Peyer's patch (tissue), 4 donors: ENCODE results near the gene DEFB121. TPM values are rescaled to one million over a fixed set of nuclear protein-coding genes. Genes with fewer than 3 reads are reported as not detected.
"Not testable (repeated sequence)": the region's sequence is repeated elsewhere in the genome, so short reads cannot be mapped to it uniquely, and the experiment has no call there.

Experiments used
- DNase-seq, 3 donors: peaks; one replicate each; pipeline ENCODE4 v3.0.0-alpha.2; 2017 to 2019
- H3K27ac ChIP-seq, 4 donors: fragments of 200-600 bp; sonication (generic); one replicate each; pipeline ENCODE4 v1.5.1; 2016 to 2019
- H3K27me3 ChIP-seq, 2 donors: fragments of 200-600 bp; sonication (generic); one replicate each; pipeline ENCODE4 v1.5.1; 2019
- H3K36me3 ChIP-seq, 3 donors: fragments of 200-600 bp; sonication (generic); one replicate each; pipeline ENCODE4 v1.5.1; 2016 to 2019
- H3K4me1 ChIP-seq, 4 donors: fragments of 200-600 bp; sonication (generic); one replicate each; pipeline ENCODE4 v1.5.1; 2016 to 2019
- H3K4me3 ChIP-seq, 4 donors: fragments of 200-600 bp; sonication (generic); 1 replicate in 3 of 4; 2 replicates in 1 of 4; pipeline ENCODE4 v1.5.1; 2016 to 2019; ENCODE audit warnings: mild to moderate bottlenecking in 1 of 4
- H3K9me3 ChIP-seq, 4 donors: fragments of 200-600 bp; sonication (generic); one replicate each; pipeline ENCODE4 v1.5.1; 2016 to 2019; ENCODE audit warnings: mild to moderate bottlenecking in 1 of 4
- POLR2A ChIP-seq, 2 donors: fragments of 450-650 bp; IDR thresholded peaks; one replicate each; pipeline ENCODE4 v1.5.1; 2017; ENCODE audit warnings: antibody characterized with exemption in 2 of 2, mild to moderate bottlenecking in 2 of 2, moderate library complexity in 2 of 2
- total RNA-seq, 4 donors: library from RNA; depleted of rRNA; stranded (reverse); fragments of >200 nt; gene quantifications; one replicate each; pipeline ENCODE4 v1.1.0, GENCODE V29; 2016
- TF ChIP-seq, protein P1 (sequence below), 6 experiments: fragments of 450-650 bp in 4 of 6; fragments of 200-600 bp in 2 of 6; sonication (generic) in 1 of 6; IDR thresholded peaks; one replicate each; pipeline ENCODE4 v1.5.1; 2017 to 2019; ENCODE audit warnings: antibody characterized with exemption in 6 of 6, mild to moderate bottlenecking in 3 of 6, moderate library complexity in 1 of 6

The DEFB121 gene
- total RNA-seq, 4 donors from 2014 or later, result not detected

DNA sequence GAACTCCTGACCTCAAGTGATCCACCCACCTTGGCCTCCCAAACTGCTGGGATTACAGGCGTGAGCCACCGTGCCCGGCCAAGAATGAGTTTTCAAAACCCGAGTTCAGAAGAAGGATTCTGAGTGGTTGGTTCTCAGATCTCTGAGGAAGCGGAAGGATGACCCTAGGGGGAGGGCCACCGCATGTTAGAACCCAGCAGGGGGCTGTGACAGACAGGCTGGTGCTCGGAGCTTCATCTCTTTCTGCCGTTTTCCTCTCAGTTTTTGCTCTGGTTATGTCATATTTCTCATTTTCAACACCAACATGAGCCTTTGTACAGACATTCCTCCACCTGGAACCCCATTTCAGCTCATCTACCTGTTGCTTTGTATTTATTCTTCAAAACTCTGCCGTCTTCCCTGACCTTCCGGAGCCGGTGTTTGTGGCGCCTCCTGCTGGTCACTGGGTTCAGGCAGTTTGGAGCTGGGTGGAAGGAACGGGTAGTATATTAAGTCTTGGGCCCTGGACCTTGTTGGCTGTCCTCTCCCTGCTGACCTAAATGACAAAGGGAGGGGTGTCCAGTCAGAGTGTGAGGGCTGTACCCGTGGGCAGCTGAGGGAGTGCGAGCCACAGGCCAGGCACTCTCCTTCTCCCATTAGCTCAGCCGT is 34.1 kb upstream of the DEFB121 start, which contains the start of gene DEFB123:
TSS of gene DEFB123 (plus strand) at position 621 of the 648 bp plus-strand sequence. CDS start 67 bp downstream, outside the sequence.
- H3K27me3 ChIP-seq, result no peaks in the 10 kb centered on the region
- H3K9me3 ChIP-seq, result no peaks in the 10 kb centered on the region
- no peaks in the 10 kb centered on the region for H3K36me3 ChIP-seq
- no peak for DNase-seq
- no peak within 1 kb of the TSS for H3K4me3 ChIP-seq
- no peak for TF ChIP-seq POLR2A (IDR thresholded peaks at IDR 0.05)
- TF ChIP-seq, protein P1, sequence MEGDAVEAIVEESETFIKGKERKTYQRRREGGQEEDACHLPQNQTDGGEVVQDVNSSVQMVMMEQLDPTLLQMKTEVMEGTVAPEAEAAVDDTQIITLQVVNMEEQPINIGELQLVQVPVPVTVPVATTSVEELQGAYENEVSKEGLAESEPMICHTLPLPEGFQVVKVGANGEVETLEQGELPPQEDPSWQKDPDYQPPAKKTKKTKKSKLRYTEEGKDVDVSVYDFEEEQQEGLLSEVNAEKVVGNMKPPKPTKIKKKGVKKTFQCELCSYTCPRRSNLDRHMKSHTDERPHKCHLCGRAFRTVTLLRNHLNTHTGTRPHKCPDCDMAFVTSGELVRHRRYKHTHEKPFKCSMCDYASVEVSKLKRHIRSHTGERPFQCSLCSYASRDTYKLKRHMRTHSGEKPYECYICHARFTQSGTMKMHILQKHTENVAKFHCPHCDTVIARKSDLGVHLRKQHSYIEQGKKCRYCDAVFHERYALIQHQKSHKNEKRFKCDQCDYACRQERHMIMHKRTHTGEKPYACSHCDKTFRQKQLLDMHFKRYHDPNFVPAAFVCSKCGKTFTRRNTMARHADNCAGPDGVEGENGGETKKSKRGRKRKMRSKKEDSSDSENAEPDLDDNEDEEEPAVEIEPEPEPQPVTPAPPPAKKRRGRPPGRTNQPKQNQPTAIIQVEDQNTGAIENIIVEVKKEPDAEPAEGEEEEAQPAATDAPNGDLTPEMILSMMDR (IDR thresholded peaks at IDR 0.05), result no peak
- no peaks in the 10 kb centered on the region for H3K4me1 ChIP-seq
- no peak within 1 kb of the TSS for H3K27ac ChIP-seq

DNA sequence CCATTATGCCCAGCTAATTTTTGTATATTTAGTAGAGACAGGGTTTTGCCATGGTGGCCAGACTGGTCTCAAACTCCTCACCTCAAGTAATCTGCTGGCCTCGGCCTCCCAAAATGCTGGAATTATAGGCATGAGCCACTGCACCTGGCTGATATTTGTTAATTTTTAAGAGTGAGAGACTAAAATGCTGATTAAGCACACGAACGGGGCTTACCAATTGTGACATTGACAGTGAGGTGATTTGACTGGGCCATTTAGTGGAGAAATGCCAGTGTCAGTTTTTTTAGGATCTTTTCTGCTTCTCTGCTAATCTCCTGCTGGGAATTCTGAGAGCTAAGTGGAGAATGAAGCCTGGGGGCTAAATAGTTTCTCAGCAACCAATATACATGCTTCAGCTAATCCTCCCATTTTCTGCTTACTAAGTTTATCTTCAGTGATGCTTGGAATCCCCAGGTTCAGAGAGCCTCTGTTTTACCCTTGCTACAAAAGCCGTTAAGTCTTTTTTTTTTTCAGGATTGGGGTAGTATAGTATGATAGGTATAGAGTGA is 24.6 kb upstream of the DEFB121 start:
- H3K9me3 ChIP-seq, result no peaks in the 10 kb centered on the region
- no peaks in the 10 kb centered on the region for H3K36me3 ChIP-seq
- DNase-seq, result no peak
- no peak for TF ChIP-seq POLR2A (IDR thresholded peaks at IDR 0.05)
- TF ChIP-seq, protein P1 (IDR thresholded peaks at IDR 0.05), result no peak
- no peak overlapping the region for H3K4me3 ChIP-seq
- H3K4me1 ChIP-seq, result no peaks in the 10 kb centered on the region
- no peaks in the 10 kb centered on the region for H3K27me3 ChIP-seq
- no peak overlapping the region for H3K27ac ChIP-seq

DNA sequence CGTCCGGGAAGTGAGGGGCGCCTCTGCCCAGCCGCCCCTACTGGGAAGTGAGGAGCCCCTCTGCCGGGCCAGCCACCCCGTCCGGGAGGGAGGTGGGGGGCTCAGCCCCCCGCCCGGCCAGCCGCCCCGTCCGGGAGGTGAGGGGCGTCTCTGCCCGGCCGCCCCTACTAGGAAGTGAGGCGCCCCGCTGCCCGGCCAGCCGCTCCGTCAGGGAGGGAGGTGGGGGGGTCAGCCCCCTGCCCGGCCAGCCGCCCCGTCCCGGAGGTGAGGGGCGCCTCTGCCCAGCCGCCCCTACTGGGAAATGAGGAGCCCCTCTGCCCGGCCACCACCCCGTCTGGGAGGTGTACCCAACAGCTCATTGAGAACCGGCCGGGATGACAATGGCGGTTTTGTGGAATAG is 21.6 kb upstream of the DEFB121 start:
- H3K4me1 ChIP-seq, H3K4me3 ChIP-seq, H3K27me3 ChIP-seq, H3K27ac ChIP-seq, H3K36me3 ChIP-seq, DNase-seq, H3K9me3 ChIP-seq: not testable (repeated sequence)

DNA sequence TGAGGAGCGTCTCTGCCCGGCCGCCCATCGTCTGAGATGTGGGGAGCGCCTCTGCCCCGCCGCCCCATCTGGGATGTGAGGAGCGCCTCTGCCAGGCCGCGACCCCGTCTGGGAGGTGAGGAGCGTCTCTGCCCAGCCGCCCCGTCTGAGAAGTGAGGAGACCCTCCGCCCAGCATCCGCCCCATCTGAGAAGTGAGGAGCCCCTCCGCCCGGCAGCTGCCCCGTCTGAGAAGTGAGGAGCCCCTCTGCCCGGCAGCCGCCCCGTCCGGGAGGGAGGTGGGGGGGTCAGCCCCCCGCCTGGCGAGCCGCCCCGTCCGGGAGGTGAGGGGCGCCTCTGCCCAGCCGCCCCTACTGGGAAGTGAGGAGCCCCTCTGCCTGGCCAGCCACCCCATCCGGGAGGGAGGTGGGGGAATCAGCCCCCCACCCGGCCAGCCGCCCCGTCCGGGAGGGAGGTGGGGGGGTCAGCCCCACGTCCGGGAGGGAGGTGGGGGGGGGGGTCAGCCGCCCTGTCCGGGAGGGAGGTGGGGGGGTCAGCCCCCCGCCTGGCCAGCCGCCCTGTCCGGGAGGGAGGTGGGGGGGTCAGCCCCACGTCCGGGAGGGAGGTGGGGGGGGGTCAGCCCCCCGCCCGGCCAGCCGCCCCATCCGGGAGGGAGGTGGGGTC is 21.0 kb upstream of the DEFB121 start:
- not testable (repeated sequence) for H3K27me3 ChIP-seq, DNase-seq, H3K36me3 ChIP-seq, H3K4me1 ChIP-seq, H3K27ac ChIP-seq, H3K9me3 ChIP-seq, H3K4me3 ChIP-seq

DNA sequence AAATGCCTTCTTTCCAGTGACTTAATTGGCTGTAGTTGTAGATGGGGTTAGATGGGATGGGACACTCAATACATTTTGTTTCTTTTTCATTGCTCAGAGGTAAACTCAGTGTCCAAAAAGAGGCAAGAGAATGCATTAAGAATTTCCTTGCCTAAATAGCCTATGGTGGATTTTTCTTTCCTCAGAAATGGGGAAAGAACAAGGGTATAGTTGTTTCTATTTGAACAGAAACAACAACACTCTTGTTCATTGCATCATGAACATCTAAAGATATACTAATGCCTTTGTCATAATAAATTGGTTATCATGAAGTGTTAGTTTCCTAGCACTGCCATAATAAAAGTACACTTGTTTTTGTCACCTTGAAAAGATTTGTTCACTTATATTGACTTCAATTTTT is 19.8 kb upstream of the DEFB121 start:
- Histone ChIP-seq H3K36me3 (no peaks in the 10 kb centered on the region), H3K9me3 (no peaks in the 10 kb centered on the region), H3K4me1 (no peaks in the 10 kb centered on the region), H3K4me3 (no peak overlapping the region), H3K27ac (no peak overlapping the region), H3K27me3 (no peaks in the 10 kb centered on the region)
- TF ChIP-seq POLR2A (IDR thresholded peaks at IDR 0.05), result no peak
- TF ChIP-seq, protein P1 (IDR thresholded peaks at IDR 0.05), result no peak
- no peak for DNase-seq

DNA sequence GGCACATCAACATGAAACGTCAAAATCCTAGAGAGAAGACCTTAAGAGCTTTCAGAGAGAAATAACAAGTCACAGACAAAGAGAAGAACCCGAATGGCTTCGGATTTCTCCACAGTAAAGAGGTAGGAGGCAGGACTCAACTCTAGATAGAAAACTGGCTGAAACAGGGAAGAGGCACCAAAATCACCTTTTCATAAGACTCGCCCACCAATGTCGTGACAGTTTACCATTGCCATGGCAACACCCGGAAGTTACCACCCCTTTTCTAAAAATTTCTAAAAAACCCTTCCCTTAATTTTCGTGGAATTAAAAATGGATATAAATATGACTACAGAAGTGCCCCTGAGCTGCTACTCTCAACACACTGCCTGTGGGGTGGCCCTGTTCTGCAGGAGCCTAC is 12.3 kb upstream of the DEFB121 start:
- H3K4me1 ChIP-seq, result no peaks in the 10 kb centered on the region
- H3K36me3 ChIP-seq, result no peaks in the 10 kb centered on the region
- H3K27me3 ChIP-seq, result no peaks in the 10 kb centered on the region
- H3K27ac ChIP-seq, result no peak overlapping the region
- TF ChIP-seq POLR2A (IDR thresholded peaks at IDR 0.05), result no peak
- TF ChIP-seq, protein P1 (IDR thresholded peaks at IDR 0.05), result no peak
- H3K9me3 ChIP-seq, result no peaks in the 10 kb centered on the region
- no peak for DNase-seq
- H3K4me3 ChIP-seq, result no peak overlapping the region
